WI38 (cell line): ENCODE results near the gene ANGPTL4.
"Not testable (repeated sequence)": the region's sequence is repeated elsewhere in the genome, so short reads cannot be mapped to it uniquely, and the experiment has no call there.

Experiments
- H3K4me3 ChIP-seq: 2 replicates; pipeline ENCODE4 v1.5.1; 2011; ENCODE audit warnings: low read depth, mild to moderate bottlenecking, control low read depth, low read length
- CTCF ChIP-seq: IDR thresholded peaks from 2 replicates; pipeline ENCODE4 v1.5.1; 2012; ENCODE audit warnings: low read depth, mild to moderate bottlenecking, control low read depth, low read length

ANGPTL4 gene

GRCh38 chr19:8363803-8364771 is at the start of gene ANGPTL4:
ANGPTL4 (plus strand) TSS chr19:8364155; CDS start chr19:8364322, 167 bp downstream.
- peak within 1 kb of the TSS; percentile 62 for H3K4me3 ChIP-seq
- 0 out of 2 replicates have a peak, but pooled peaks have one; percentile 5 for TF ChIP-seq CTCF

GRCh38 chr19:8314981-8315640 is 48.8 kb upstream of the ANGPTL4 start:
- H3K4me3 ChIP-seq = not testable (repeated sequence)

GRCh38 chr19:8316351-8317125 is 47.4 kb upstream of the ANGPTL4 start:
- H3K4me3 ChIP-seq = no peak overlapping the region
- TF ChIP-seq CTCF = no peak

- H3K4me3 ChIP-seq = not testable (repeated sequence)
Measured at GRCh38 chr19:8318835-8319234, 45.1 kb upstream of the ANGPTL4 start.

GRCh38 chr19:8319807-8320520 is 44.0 kb upstream of the ANGPTL4 start:
- no peak for TF ChIP-seq CTCF
- H3K4me3 ChIP-seq = peak overlapping the region; percentile 100

- no peak for TF ChIP-seq CTCF
Measured at GRCh38 chr19:8320564-8321066, 43.3 kb upstream of the ANGPTL4 start.

GRCh38 chr19:8321067-8321985 is 42.6 kb upstream of the ANGPTL4 start, which contains the start of the genes NDUFA7 and RPS28:
NDUFA7 (minus strand) TSS chr19:8321375; CDS start chr19:8321358, 17 bp downstream.
RPS28 (plus strand) TSS chr19:8321496; CDS start chr19:8321531, 35 bp downstream.
- TF ChIP-seq CTCF = no peak
- peak within 1 kb of the TSS; percentile 100 for H3K4me3 ChIP-seq

More at GRCh38 chr19:8320564-8321066, 43.3 kb upstream of the ANGPTL4 start:
- peak overlapping the region; percentile 100 for H3K4me3 ChIP-seq
